H9 (cell line): ENCODE results near the gene PFDN4. TPM values are rescaled to one million over a fixed set of nuclear protein-coding genes. Genes with fewer than 3 reads are reported as not detected.

Experiments used
- DNase-seq: peaks from one replicate; pipeline ENCODE4 v3.0.0-alpha.2; 2017
- H2AFZ ChIP-seq: one replicate; pipeline ENCODE4 v1.6.1; 2013; ENCODE audit warnings: mild to moderate bottlenecking, low read length, control low read depth, moderate library complexity
- H2AK5ac ChIP-seq: 2 replicates; pipeline ENCODE4 v1.6.1; 2013; ENCODE audit warnings: low read length, control low read depth, mixed read lengths; ENCODE audit not compliant: insufficient read length
- H2BK120ac ChIP-seq: one replicate; pipeline ENCODE4 v1.6.1; 2013; ENCODE audit warnings: low read depth, mild to moderate bottlenecking, low read length, control low read depth, inconsistent platforms; ENCODE audit not compliant: poor library complexity, severe bottlenecking
- H2BK12ac ChIP-seq: 2 replicates; pipeline ENCODE4 v1.6.1; 2013; ENCODE audit warnings: low read length, control low read depth, mixed read lengths, low read depth; ENCODE audit not compliant: insufficient read length
- H2BK15ac ChIP-seq: 2 replicates; pipeline ENCODE4 v1.6.1; 2013; ENCODE audit warnings: low read depth, low read length, control low read depth
- H2BK20ac ChIP-seq: one replicate; pipeline ENCODE4 v1.6.1; 2013; ENCODE audit warnings: low read depth, mild to moderate bottlenecking, low read length, control low read depth, inconsistent platforms; ENCODE audit not compliant: poor library complexity, severe bottlenecking
- H2BK5ac ChIP-seq: 2 replicates; pipeline ENCODE4 v1.6.1; 2013; ENCODE audit warnings: low read length, control low read depth, mixed read lengths; ENCODE audit not compliant: insufficient read length
- H3K14ac ChIP-seq: 2 replicates; pipeline ENCODE4 v1.6.1; 2013; ENCODE audit warnings: low read length, control low read depth; ENCODE audit not compliant: insufficient read depth
- H3K18ac ChIP-seq: 2 replicates; pipeline ENCODE4 v1.6.1; 2013; ENCODE audit warnings: low read depth, mild to moderate bottlenecking, mixed read lengths, low read length, control low read depth; ENCODE audit not compliant: insufficient read length
- H3K23ac ChIP-seq: 2 replicates; pipeline ENCODE4 v1.6.1; 2013; ENCODE audit warnings: low read length, control low read depth, mixed read lengths, low read depth; ENCODE audit not compliant: insufficient read length
- H3K23me2 ChIP-seq: 2 replicates; pipeline ENCODE4 v1.6.1; 2013; ENCODE audit warnings: low read depth, mild to moderate bottlenecking, mixed read lengths, low read length, control low read depth; ENCODE audit not compliant: insufficient read length, poor library complexity, severe bottlenecking
- H3K27ac ChIP-seq: 2 replicates; pipeline ENCODE4 v1.5.1; 2013; ENCODE audit warnings: low read length, control low read depth, mixed read lengths, low read depth; ENCODE audit not compliant: insufficient read length
- H3K27me3 ChIP-seq: 2 replicates; pipeline ENCODE4 v1.6.1; 2013; ENCODE audit warnings: low read length, control low read depth, inconsistent platforms; ENCODE audit not compliant: insufficient read depth
- H3K4ac ChIP-seq: 2 replicates; pipeline ENCODE4 v1.6.1; 2013; ENCODE audit warnings: low read depth, mild to moderate bottlenecking, control low read depth, inconsistent platforms, low read length, moderate library complexity
- H3K4me1 ChIP-seq: 2 replicates; pipeline ENCODE4 v1.6.1; 2013; ENCODE audit warnings: low read length, control low read depth, inconsistent platforms; ENCODE audit not compliant: insufficient read depth
- H3K4me2 ChIP-seq: 2 replicates; pipeline ENCODE4 v1.6.1; 2013; ENCODE audit warnings: low read length, control low read depth, mixed read lengths; ENCODE audit not compliant: insufficient read length, insufficient read depth
- H3K56ac ChIP-seq: 2 replicates; pipeline ENCODE4 v1.6.1; 2013; ENCODE audit warnings: low read depth, mild to moderate bottlenecking, mixed read lengths, low read length, control low read depth; ENCODE audit not compliant: insufficient read length
- H3K79me1 ChIP-seq: 2 replicates; pipeline ENCODE4 v1.6.1; 2013; ENCODE audit warnings: low read depth, mild to moderate bottlenecking, moderate library complexity, low read length, control low read depth, inconsistent platforms; ENCODE audit not compliant: insufficient read depth, poor library complexity, severe bottlenecking
- H3K79me2 ChIP-seq: 2 replicates; pipeline ENCODE4 v1.6.1; 2013; ENCODE audit warnings: low read length, control low read depth, inconsistent platforms; ENCODE audit not compliant: insufficient read depth
- H3K9ac ChIP-seq: 2 replicates; pipeline ENCODE4 v1.6.1; 2013; ENCODE audit warnings: low read length, control low read depth, mixed read lengths; ENCODE audit not compliant: insufficient read length; ENCODE audit errors: extremely low read depth
- H3K9me3 ChIP-seq: one replicate; pipeline ENCODE4 v1.6.1; 2013; ENCODE audit warnings: low read depth, low read length, inconsistent platforms; ENCODE audit not compliant: control insufficient read depth
- H3T11ph ChIP-seq: one replicate; pipeline ENCODE4 v1.6.1; 2013; ENCODE audit warnings: mild to moderate bottlenecking, low read length, control low read depth, inconsistent platforms
- H4K20me1 ChIP-seq: one replicate; pipeline ENCODE4 v1.6.1; 2013; ENCODE audit not compliant: control insufficient read depth, insufficient read length, insufficient read depth
- H4K5ac ChIP-seq: 2 replicates; pipeline ENCODE4 v1.6.1; 2013; ENCODE audit warnings: low read depth, mild to moderate bottlenecking, mixed read lengths, low read length, control low read depth; ENCODE audit not compliant: insufficient read length
- H4K8ac ChIP-seq: replicated peaks from 2 replicates; pipeline ENCODE4 v1.6.1; 2013; ENCODE audit warnings: low read length, control low read depth, mixed read lengths, low read depth; ENCODE audit not compliant: insufficient read length
- H4K91ac ChIP-seq: 2 replicates; pipeline ENCODE4 v1.6.1; 2013; ENCODE audit warnings: low read depth, mild to moderate bottlenecking, moderate library complexity, mixed read lengths, low read length, control low read depth; ENCODE audit not compliant: insufficient read length
- H3K27ac Mint-ChIP-seq, 3 experiments: 2 replicates in 2 of 3; 3 replicates in 1 of 3; pipeline ENCODE4 v1.8.0; 2020 to 2021; ENCODE audit warnings: mixed read lengths in 3 of 3, mild to moderate bottlenecking in 1 of 3, moderate library complexity in 1 of 3
- H3K27me3 Mint-ChIP-seq: 2 replicates; pipeline ENCODE4 v1.8.0; 2021; ENCODE audit warnings: low read depth, mild to moderate bottlenecking, moderate library complexity, mixed read lengths
- H3K36me3 Mint-ChIP-seq, 3 experiments: 2 replicates in 2 of 3; 3 replicates in 1 of 3; pipeline ENCODE4 v1.8.0; 2020 to 2021; ENCODE audit warnings: low read depth in 3 of 3, mixed read lengths in 3 of 3; ENCODE audit not compliant: insufficient read depth in 1 of 3
- H3K4me1 Mint-ChIP-seq, 2 experiments: 2 replicates each; pipeline ENCODE4 v1.8.0; 2020; ENCODE audit warnings: mixed read lengths in 2 of 2
- H3K4me3 Mint-ChIP-seq, 2 experiments: 2 replicates in 1 of 2; 3 replicates in 1 of 2; pipeline ENCODE4 v1.8.0; 2020 to 2021; ENCODE audit warnings: mild to moderate bottlenecking in 2 of 2, mixed read lengths in 2 of 2, moderate library complexity in 1 of 2
- H3K9me3 Mint-ChIP-seq, 2 experiments: 2 replicates in 1 of 2; 3 replicates in 1 of 2; pipeline ENCODE4 v1.8.0; 2020; ENCODE audit warnings: mild to moderate bottlenecking in 2 of 2, mixed read lengths in 2 of 2, moderate library complexity in 1 of 2
- WGBS: extraction: QIAGEN DNeasy Blood & Tissue Kit; methylation state at CpG from one replicate; pipeline ENCODE4 v1.1.7; 2013; ENCODE audit warnings: missing lambda C conversion rate, low lambda C conversion rate, mixed read lengths; ENCODE audit not compliant: insufficient read length; ENCODE audit errors: extremely low coverage; 5-methylcytosine and 5-hydroxymethylcytosine counted together
- total RNA-seq: library from RNA; stranded (reverse); gene quantifications from 2 replicates; pipeline ENCODE4 v1.2.1, GENCODE V29; 2021
- TF ChIP-seq, protein P1 (sequence below): fragments of 200-600 bp; sonication (generic); conservative IDR thresholded peaks from 3 replicates; pipeline ENCODE4 v1.8.0; 2021; ENCODE audit warnings: antibody characterized with exemption, mild to moderate bottlenecking

The PFDN4 gene
- total RNA-seq, 1 experiment from 2014 or later: 73.6 TPM

DNA sequence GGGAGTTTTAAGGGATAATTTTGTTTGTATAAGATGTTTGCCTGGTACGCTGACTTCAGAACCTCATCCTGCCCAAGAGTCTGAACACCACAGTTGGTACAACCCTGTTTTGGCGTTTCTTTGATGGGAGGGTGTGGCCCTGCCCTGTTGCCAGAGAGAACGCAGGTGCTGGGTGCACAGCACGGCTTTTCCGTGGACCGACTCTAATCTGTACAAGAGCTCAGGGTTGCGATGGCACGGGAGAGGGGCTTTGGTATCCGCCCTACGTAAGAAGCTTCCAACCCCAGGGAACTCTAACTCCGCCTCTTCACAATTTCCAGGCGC, 35.4 kb upstream of the PFDN4 start:
- Mint-ChIP-seq H3K27ac (no peak overlapping the region), H3K36me3 (no peaks in the 10 kb centered on the region), H3K27me3 (peaks cover 91% of the 10 kb centered on the region), H3K4me1 (peaks cover 18 to 27% of the 10 kb centered on the region in 2 experiments), H3K4me3 (peak overlapping the region; percentile 55 to 84), H3K9me3 (peaks cover 0 to 2% of the 10 kb centered on the region in 2 experiments; a peak in 1 of 5 replicates)
- no peak overlapping the region for H2BK20ac ChIP-seq
- H3K27ac ChIP-seq: no peak overlapping the region
- H3K79me1 ChIP-seq: no peaks in the 10 kb centered on the region
- H2BK15ac ChIP-seq: no peak overlapping the region
- WGBS: no CpG with 5 or more reads among the region's 12 CpGs
- no peak overlapping the region for H2BK12ac ChIP-seq
- no peak overlapping the region for H2BK120ac ChIP-seq
- no peak overlapping the region for H4K5ac ChIP-seq
- TF ChIP-seq, protein P1, sequence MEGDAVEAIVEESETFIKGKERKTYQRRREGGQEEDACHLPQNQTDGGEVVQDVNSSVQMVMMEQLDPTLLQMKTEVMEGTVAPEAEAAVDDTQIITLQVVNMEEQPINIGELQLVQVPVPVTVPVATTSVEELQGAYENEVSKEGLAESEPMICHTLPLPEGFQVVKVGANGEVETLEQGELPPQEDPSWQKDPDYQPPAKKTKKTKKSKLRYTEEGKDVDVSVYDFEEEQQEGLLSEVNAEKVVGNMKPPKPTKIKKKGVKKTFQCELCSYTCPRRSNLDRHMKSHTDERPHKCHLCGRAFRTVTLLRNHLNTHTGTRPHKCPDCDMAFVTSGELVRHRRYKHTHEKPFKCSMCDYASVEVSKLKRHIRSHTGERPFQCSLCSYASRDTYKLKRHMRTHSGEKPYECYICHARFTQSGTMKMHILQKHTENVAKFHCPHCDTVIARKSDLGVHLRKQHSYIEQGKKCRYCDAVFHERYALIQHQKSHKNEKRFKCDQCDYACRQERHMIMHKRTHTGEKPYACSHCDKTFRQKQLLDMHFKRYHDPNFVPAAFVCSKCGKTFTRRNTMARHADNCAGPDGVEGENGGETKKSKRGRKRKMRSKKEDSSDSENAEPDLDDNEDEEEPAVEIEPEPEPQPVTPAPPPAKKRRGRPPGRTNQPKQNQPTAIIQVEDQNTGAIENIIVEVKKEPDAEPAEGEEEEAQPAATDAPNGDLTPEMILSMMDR: no peak
- H3K27me3 ChIP-seq: peaks cover 36% of the 10 kb centered on the region
- H3K23me2 ChIP-seq: peaks cover 23% of the 10 kb centered on the region
- no peak for DNase-seq
- H3T11ph ChIP-seq: no peak overlapping the region
- H3K9me3 ChIP-seq: no peaks in the 10 kb centered on the region
- no peak overlapping the region for H4K8ac ChIP-seq
- H3K14ac ChIP-seq: no peak overlapping the region
- H3K23ac ChIP-seq: no peak overlapping the region
- H4K20me1 ChIP-seq: no peaks in the 10 kb centered on the region
- H3K79me2 ChIP-seq: no peaks in the 10 kb centered on the region
- H2AFZ ChIP-seq: no peak overlapping the region
- H3K4me2 ChIP-seq: peak overlapping the region; percentile 91
- H4K91ac ChIP-seq: no peak overlapping the region
- no peak overlapping the region for H3K18ac ChIP-seq
- H2AK5ac ChIP-seq: no peak overlapping the region
- no peak overlapping the region for H3K56ac ChIP-seq
- H3K4ac ChIP-seq: no peak overlapping the region
- H2BK5ac ChIP-seq: no peak overlapping the region
- no peaks in the 10 kb centered on the region for H3K4me1 ChIP-seq
- H3K9ac ChIP-seq: no peak overlapping the region
